A549 (cell line): Measurements from ENCODE around the gene VGLL1.

Source experiments
- BHLHE40 ChIP-seq: IDR thresholded peaks from 2 replicates; pipeline ENCODE4 v1.6.1; 2012; ENCODE audit warnings: low read depth, low read length, inconsistent platforms
- JUNB ChIP-seq: fragments of >200 bp; sonication (Bioruptor Twin); formaldehyde crosslinking; IDR thresholded peaks from 2 replicates; pipeline ENCODE4 v1.6.1; 2016
- KDM5A ChIP-seq: fragments of 200-600 bp; sonication (generic); IDR thresholded peaks from 2 replicates; pipeline ENCODE4 v1.6.1; 2016; ENCODE audit warnings: antibody characterized with exemption, mild to moderate bottlenecking
- MAFK ChIP-seq: fragments of 450-650 bp; IDR thresholded peaks from 2 replicates; pipeline ENCODE4 v1.6.1; 2014; ENCODE audit not compliant: partially characterized antibody
- MAZ ChIP-seq: fragments of 150-350 bp; IDR thresholded peaks from 2 replicates; pipeline ENCODE4 v1.6.1; 2014; ENCODE audit warnings: antibody characterized with exemption, low read depth, low read length, borderline replicate concordance
- NPAS2 ChIP-seq: fragments of 250-450 bp; sonication (Bioruptor Pico); IDR thresholded peaks from 2 replicates; pipeline ENCODE4 v1.8.0; 2022; ENCODE audit warnings: mild to moderate bottlenecking, moderate library complexity, borderline replicate concordance
- ZFP36 ChIP-seq: fragments of 450-650 bp; IDR thresholded peaks from 2 replicates; pipeline ENCODE4 v1.6.1; 2014; ENCODE audit warnings: borderline replicate concordance; ENCODE audit not compliant: partially characterized antibody
- TF ChIP-seq, protein P1 (sequence below): fragments of >200 bp; sonication (Bioruptor Twin); formaldehyde crosslinking; IDR thresholded peaks from 3 replicates; pipeline ENCODE4 v1.5.1; 2016
- TF ChIP-seq, protein P2 (sequence below): IDR thresholded peaks from 2 replicates; pipeline ENCODE4 v1.6.1; 2012

DNA sequence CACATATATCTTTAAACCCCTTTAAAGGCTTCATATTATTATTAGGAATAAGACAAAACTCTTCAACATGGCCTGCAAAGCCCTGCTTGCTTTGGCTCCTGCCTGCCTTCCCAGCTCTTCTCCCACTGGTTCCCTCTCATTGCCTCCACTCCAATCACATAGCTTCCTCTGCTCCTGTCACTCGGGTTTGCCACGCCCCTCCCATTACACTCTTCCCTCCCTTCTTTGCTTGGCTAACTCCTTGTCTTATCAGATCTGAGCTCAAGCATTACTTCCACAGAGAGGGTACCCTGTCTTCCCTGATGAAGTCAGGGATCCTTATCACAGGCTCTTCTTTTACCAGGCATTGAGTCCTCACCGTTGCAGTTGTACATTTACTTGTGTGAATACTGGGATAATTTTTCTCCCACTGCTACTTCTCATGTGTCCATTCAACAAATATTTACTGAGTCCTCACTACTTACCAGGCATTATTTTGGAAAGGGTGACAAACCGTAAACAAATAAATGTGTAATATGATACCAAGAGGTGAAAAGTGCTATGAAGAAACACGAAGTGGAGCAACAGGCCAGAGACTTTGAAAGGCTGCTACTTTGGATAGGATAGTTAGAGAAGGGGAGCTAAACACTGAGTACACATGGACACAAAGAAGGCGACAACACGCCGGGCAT, 3.2 kb upstream of the VGLL1 start:
- TF ChIP-seq, protein P1, sequence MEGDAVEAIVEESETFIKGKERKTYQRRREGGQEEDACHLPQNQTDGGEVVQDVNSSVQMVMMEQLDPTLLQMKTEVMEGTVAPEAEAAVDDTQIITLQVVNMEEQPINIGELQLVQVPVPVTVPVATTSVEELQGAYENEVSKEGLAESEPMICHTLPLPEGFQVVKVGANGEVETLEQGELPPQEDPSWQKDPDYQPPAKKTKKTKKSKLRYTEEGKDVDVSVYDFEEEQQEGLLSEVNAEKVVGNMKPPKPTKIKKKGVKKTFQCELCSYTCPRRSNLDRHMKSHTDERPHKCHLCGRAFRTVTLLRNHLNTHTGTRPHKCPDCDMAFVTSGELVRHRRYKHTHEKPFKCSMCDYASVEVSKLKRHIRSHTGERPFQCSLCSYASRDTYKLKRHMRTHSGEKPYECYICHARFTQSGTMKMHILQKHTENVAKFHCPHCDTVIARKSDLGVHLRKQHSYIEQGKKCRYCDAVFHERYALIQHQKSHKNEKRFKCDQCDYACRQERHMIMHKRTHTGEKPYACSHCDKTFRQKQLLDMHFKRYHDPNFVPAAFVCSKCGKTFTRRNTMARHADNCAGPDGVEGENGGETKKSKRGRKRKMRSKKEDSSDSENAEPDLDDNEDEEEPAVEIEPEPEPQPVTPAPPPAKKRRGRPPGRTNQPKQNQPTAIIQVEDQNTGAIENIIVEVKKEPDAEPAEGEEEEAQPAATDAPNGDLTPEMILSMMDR: no peak
- TF ChIP-seq ZFP36 (no peak), BHLHE40 (no peak), JUNB (no peak), MAZ (no peak), NPAS2 (CRISPR knock-in tag) (no peak), KDM5A (no peak), MAFK (no peak)
- TF ChIP-seq, protein P2, sequence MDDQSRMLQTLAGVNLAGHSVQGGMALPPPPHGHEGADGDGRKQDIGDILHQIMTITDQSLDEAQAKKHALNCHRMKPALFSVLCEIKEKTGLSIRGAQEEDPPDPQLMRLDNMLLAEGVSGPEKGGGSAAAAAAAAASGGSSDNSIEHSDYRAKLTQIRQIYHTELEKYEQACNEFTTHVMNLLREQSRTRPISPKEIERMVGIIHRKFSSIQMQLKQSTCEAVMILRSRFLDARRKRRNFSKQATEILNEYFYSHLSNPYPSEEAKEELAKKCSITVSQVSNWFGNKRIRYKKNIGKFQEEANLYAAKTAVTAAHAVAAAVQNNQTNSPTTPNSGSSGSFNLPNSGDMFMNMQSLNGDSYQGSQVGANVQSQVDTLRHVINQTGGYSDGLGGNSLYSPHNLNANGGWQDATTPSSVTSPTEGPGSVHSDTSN: no peak
